Osteocyte (in vitro differentiated cells): ENCODE data around the gene CD3G. TPM values are rescaled to one million over a fixed set of nuclear protein-coding genes. Genes with fewer than 3 reads are reported as not detected.
A peak's percentile ranks its signal among the peaks of the same experiment; 100 is the strongest.
"Not testable (repeated sequence)": the region's sequence is repeated elsewhere in the genome, so short reads cannot be mapped to it uniquely, and the experiment has no call there.

Experiments
- DNase-seq: peaks from one replicate; pipeline ENCODE4 v3.0.0; 2021; ENCODE audit warnings: mixed read lengths; ENCODE audit not compliant: unreplicated experiment; ENCODE audit errors: extremely low spot score
- H3K27ac Mint-ChIP-seq: one replicate; pipeline ENCODE4 v1.8.0; 2021; ENCODE audit warnings: mild to moderate bottlenecking, mixed read lengths; ENCODE audit not compliant: unreplicated experiment
- H3K27me3 Mint-ChIP-seq: one replicate; pipeline ENCODE4 v1.8.0; 2021; ENCODE audit warnings: mixed read lengths; ENCODE audit not compliant: unreplicated experiment
- H3K36me3 Mint-ChIP-seq: one replicate; pipeline ENCODE4 v1.8.0; 2021; ENCODE audit warnings: mixed read lengths; ENCODE audit not compliant: unreplicated experiment
- H3K4me1 Mint-ChIP-seq: one replicate; pipeline ENCODE4 v1.8.0; 2021; ENCODE audit warnings: mixed read lengths; ENCODE audit not compliant: unreplicated experiment
- H3K4me3 Mint-ChIP-seq: one replicate; pipeline ENCODE4 v1.8.0; 2021; ENCODE audit warnings: mild to moderate bottlenecking, moderate library complexity, mixed read lengths; ENCODE audit not compliant: unreplicated experiment
- H3K9me3 Mint-ChIP-seq: one replicate; pipeline ENCODE4 v1.8.0; 2021; ENCODE audit warnings: mixed read lengths; ENCODE audit not compliant: unreplicated experiment
- total RNA-seq: library from RNA; stranded (reverse); gene quantifications from 2 replicates; pipeline ENCODE4 v1.2.1, GENCODE V29; 2021
- TF ChIP-seq, protein P1 (sequence below): fragments of 200-600 bp; sonication (generic); IDR thresholded peaks from 2 replicates; pipeline ENCODE4 v1.5.0; 2021; ENCODE audit warnings: antibody characterized with exemption, mild to moderate bottlenecking, moderate library complexity

Gene CD3G
- total RNA-seq, 1 donor from 2014 or later, result not detected

GRCh38 chr11:118401880-118402590, 57.9 kb downstream of the CD3G start:
- peaks cover 1% of the 10 kb centered on the region for H3K36me3 Mint-ChIP-seq
- H3K27ac Mint-ChIP-seq, result peak overlapping the region; percentile 96
- H3K4me3 Mint-ChIP-seq, result peak overlapping the region; percentile 91
- TF ChIP-seq, protein P1, sequence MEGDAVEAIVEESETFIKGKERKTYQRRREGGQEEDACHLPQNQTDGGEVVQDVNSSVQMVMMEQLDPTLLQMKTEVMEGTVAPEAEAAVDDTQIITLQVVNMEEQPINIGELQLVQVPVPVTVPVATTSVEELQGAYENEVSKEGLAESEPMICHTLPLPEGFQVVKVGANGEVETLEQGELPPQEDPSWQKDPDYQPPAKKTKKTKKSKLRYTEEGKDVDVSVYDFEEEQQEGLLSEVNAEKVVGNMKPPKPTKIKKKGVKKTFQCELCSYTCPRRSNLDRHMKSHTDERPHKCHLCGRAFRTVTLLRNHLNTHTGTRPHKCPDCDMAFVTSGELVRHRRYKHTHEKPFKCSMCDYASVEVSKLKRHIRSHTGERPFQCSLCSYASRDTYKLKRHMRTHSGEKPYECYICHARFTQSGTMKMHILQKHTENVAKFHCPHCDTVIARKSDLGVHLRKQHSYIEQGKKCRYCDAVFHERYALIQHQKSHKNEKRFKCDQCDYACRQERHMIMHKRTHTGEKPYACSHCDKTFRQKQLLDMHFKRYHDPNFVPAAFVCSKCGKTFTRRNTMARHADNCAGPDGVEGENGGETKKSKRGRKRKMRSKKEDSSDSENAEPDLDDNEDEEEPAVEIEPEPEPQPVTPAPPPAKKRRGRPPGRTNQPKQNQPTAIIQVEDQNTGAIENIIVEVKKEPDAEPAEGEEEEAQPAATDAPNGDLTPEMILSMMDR, result no peak
- no peaks in the 10 kb centered on the region for H3K27me3 Mint-ChIP-seq
- no peaks in the 10 kb centered on the region for H3K9me3 Mint-ChIP-seq
- H3K4me1 Mint-ChIP-seq, result peaks cover 39% of the 10 kb centered on the region
- no peak for DNase-seq

- H3K9me3 Mint-ChIP-seq, DNase-seq, H3K27me3 Mint-ChIP-seq, H3K36me3 Mint-ChIP-seq: not testable (repeated sequence)
- Mint-ChIP-seq H3K4me1 (peaks cover 39% of the 10 kb centered on the region), H3K4me3 (peak overlapping the region; percentile 91), H3K27ac (peak overlapping the region; percentile 96)
Observed at GRCh38 chr11:118402594-118402993, 58.5 kb downstream of the CD3G start.

Other genes with a start within 250 kb of the CD3G start
- 0.08 TPM in 1 of 2 replicates, not detected in the other for gene SCN4B, start 191.5 kb upstream of the CD3G start, total RNA-seq
- not detected in 2 replicates for gene SCN2B, start 167.7 kb upstream of the CD3G start, total RNA-seq
- gene JAML, start 119.3 kb upstream of the CD3G start, total RNA-seq, result not detected in 2 replicates
- gene MPZL3, start 92.0 kb upstream of the CD3G start, total RNA-seq, result 0.37 and 0.40 TPM in 2 replicates
- gene MPZL2, start 80.0 kb upstream of the CD3G start, total RNA-seq, result not detected in 2 replicates
- not detected in 2 replicates for gene CD3E, start 39.6 kb upstream of the CD3G start, total RNA-seq
- gene CD3D, start 1.6 kb upstream of the CD3G start, total RNA-seq, result not detected in 2 replicates
- 47.3 and 49.0 TPM in 2 replicates for gene UBE4A, start 15.3 kb downstream of the CD3G start, total RNA-seq
- 142 and 171 TPM in 2 replicates for gene ATP5MG, start 57.3 kb downstream of the CD3G start, total RNA-seq
- gene KMT2A, start 92.1 kb downstream of the CD3G start, total RNA-seq, result 56.8 and 62.6 TPM in 2 replicates
- 0.86 and 1.2 TPM in 2 replicates for gene TTC36, start 183.1 kb downstream of the CD3G start, total RNA-seq
- 33.6 and 36.2 TPM in 2 replicates for gene TMEM25, start 186.8 kb downstream of the CD3G start, total RNA-seq
- 24.0 and 24.1 TPM in 2 replicates for gene IFT46, start 221.6 kb downstream of the CD3G start, total RNA-seq
- gene ARCN1, start 228.1 kb downstream of the CD3G start, total RNA-seq, result 189 and 201 TPM in 2 replicates